HFFc6 (cell line): ENCODE measurements around the gene PACSIN1. TPM values are rescaled to one million over a fixed set of nuclear protein-coding genes. Genes with fewer than 3 reads are reported as not detected.
A peak's percentile ranks its signal among the peaks of the same experiment; 100 is the strongest.

Source experiments
- DNase-seq: peaks from one replicate; pipeline ENCODE4 v3.0.0-alpha.2; 2018
- H3K27ac Mint-ChIP-seq: 2 replicates; pipeline ENCODE4 v1.8.0; 2020; ENCODE audit warnings: mild to moderate bottlenecking, mixed read lengths
- H3K27me3 Mint-ChIP-seq: 2 replicates; pipeline ENCODE4 v1.8.0; 2021; ENCODE audit warnings: mild to moderate bottlenecking, moderate library complexity, mixed read lengths; ENCODE audit not compliant: insufficient read depth
- H3K36me3 Mint-ChIP-seq: 2 replicates; pipeline ENCODE4 v1.8.0; 2021; ENCODE audit warnings: low read depth, mixed read lengths
- H3K4me1 Mint-ChIP-seq: 2 replicates; pipeline ENCODE4 v1.8.0; 2020; ENCODE audit warnings: low read depth, mixed read lengths
- H3K4me3 Mint-ChIP-seq: 2 replicates; pipeline ENCODE4 v1.8.0; 2020; ENCODE audit warnings: mild to moderate bottlenecking, moderate library complexity, mixed read lengths
- H3K9me3 Mint-ChIP-seq: 2 replicates; pipeline ENCODE4 v1.8.0; 2020; ENCODE audit warnings: mild to moderate bottlenecking, mixed read lengths
- CTCF ChIP-seq: fragments of 200-600 bp; sonication (generic); IDR thresholded peaks from 2 replicates; pipeline ENCODE4 v1.5.0; 2021; ENCODE audit warnings: antibody characterized with exemption, mild to moderate bottlenecking
- total RNA-seq, 6 experiments: library from RNA; stranded (reverse); fragmentation: NEBNext Ultra II Directional; extraction: Animal tissue kit (Norgen Biotek cat#: 25700); gene quantifications; 2 replicates in 1 of 6; 3 replicates in 5 of 6; pipeline ENCODE4 v1.2.3, GENCODE V29; 2021

Gene PACSIN1
- total RNA-seq, 6 experiments from 2014 or later: not detected

- no peak for DNase-seq
- Mint-ChIP-seq H3K9me3 (peaks cover 8% of the 10 kb centered on the region; the same call in 1 of the 2 replicates), H3K4me1 (0 out of 2 replicates have a peak, but pooled peaks cover 4% of the 10 kb centered on the region), H3K27me3 (peaks cover 29% of the 10 kb centered on the region), H3K27ac (no peak overlapping the region), H3K4me3 (no peak overlapping the region), H3K36me3 (peaks cover 6% of the 10 kb centered on the region; the same call in 1 of the 2 replicates)
- no peak for TF ChIP-seq CTCF
These were observed 47.8 kb downstream of the PACSIN1 start for GRCh38 chr6:34513646-34514045.

GRCh38 chr6:34514112-34514511 lies 48.2 kb downstream of the PACSIN1 start:
- no peak for TF ChIP-seq CTCF
- Mint-ChIP-seq H3K27ac (no peak overlapping the region), H3K36me3 (peaks cover 6% of the 10 kb centered on the region; the same call in 1 of the 2 replicates), H3K4me3 (no peak overlapping the region), H3K27me3 (peaks cover 29% of the 10 kb centered on the region), H3K4me1 (0 out of 2 replicates have a peak, but pooled peaks cover 4% of the 10 kb centered on the region), H3K9me3 (peaks cover 8% of the 10 kb centered on the region; the same call in 1 of the 2 replicates)
- DNase-seq: no peak

GRCh38 chr6:34514593-34515472 lies 49.0 kb downstream of the PACSIN1 start:
- Mint-ChIP-seq H3K27me3 (peaks cover 29% of the 10 kb centered on the region), H3K9me3 (peaks cover 8% of the 10 kb centered on the region; the same call in 1 of the 2 replicates), H3K27ac (no peak overlapping the region), H3K36me3 (peaks cover 6% of the 10 kb centered on the region; the same call in 1 of the 2 replicates), H3K4me3 (no peak overlapping the region), H3K4me1 (0 out of 2 replicates have a peak, but pooled peaks cover 4% of the 10 kb centered on the region)
- DNase-seq: peak; percentile 61
- TF ChIP-seq CTCF: peak; percentile 68

GRCh38 chr6:34515473-34516387 lies 49.9 kb downstream of the PACSIN1 start:
- TF ChIP-seq CTCF: no peak

More at GRCh38 chr6:34515473-34516387, 49.9 kb downstream of the PACSIN1 start:
- DNase-seq: no peak
- no peak overlapping the region for H3K4me3 Mint-ChIP-seq
- no peak overlapping the region for H3K27ac Mint-ChIP-seq
- H3K36me3 Mint-ChIP-seq: no peaks in the 10 kb centered on the region
- H3K9me3 Mint-ChIP-seq: no peaks in the 10 kb centered on the region
- peaks cover 27% of the 10 kb centered on the region for H3K27me3 Mint-ChIP-seq
- H3K4me1 Mint-ChIP-seq: 0 out of 2 replicates have a peak, but pooled peaks cover 4% of the 10 kb centered on the region
